HL-60 (cell line): ENCODE data around the gene USP44.
A peak's percentile ranks its signal among the peaks of the same experiment; 100 is the strongest.

Experiments
- DNase-seq, 2 experiments: peaks; one replicate each; pipeline ENCODE4 v3.0.0-alpha.2; 2010 to 2020; ENCODE audit warnings: low read depth in 1 of 2, low spot score in 1 of 2
- H3K27ac ChIP-seq: fragments of 250-450 bp; sonication (Bioruptor Pico); replicated peaks from 2 replicates; pipeline ENCODE4 v1.5.1; 2020; ENCODE audit warnings: mild to moderate bottlenecking, moderate library complexity
- H3K27me3 ChIP-seq: fragments of 250-450 bp; sonication (Bioruptor Pico); 2 replicates; pipeline ENCODE4 v1.5.1; 2021; ENCODE audit warnings: mild to moderate bottlenecking, moderate library complexity; ENCODE audit not compliant: insufficient read depth, poor library complexity, severe bottlenecking
- H3K4me3 ChIP-seq: replicated peaks from 2 replicates; pipeline ENCODE4 v1.5.1; 2011; ENCODE audit warnings: mild to moderate bottlenecking, control low read depth, low read length; ENCODE audit not compliant: insufficient read depth
- CTCF ChIP-seq: IDR thresholded peaks from one replicate; pipeline ENCODE4 v1.5.1; 2011; ENCODE audit warnings: low read length, control low read depth, inconsistent platforms; ENCODE audit not compliant: insufficient read depth
- GABPA ChIP-seq: IDR thresholded peaks from 2 replicates; pipeline ENCODE4 v1.6.1; 2012; ENCODE audit warnings: low read depth
- POLR2AphosphoS5 ChIP-seq: IDR thresholded peaks from 2 replicates; pipeline ENCODE4 v1.6.1; 2012; ENCODE audit warnings: low read depth
- REST ChIP-seq: IDR thresholded peaks from 2 replicates; pipeline ENCODE4 v1.6.1; 2012; ENCODE audit warnings: low read depth; ENCODE audit not compliant: insufficient replicate concordance
- SPI1 ChIP-seq: IDR thresholded peaks from 2 replicates; pipeline ENCODE4 v1.6.1; 2012; ENCODE audit warnings: low read depth, mild to moderate bottlenecking, borderline replicate concordance

The USP44 gene

GRCh38 chr12:95557625-95558024 is 6.3 kb upstream of the USP44 start:
- no peak for DNase-seq

DNA sequence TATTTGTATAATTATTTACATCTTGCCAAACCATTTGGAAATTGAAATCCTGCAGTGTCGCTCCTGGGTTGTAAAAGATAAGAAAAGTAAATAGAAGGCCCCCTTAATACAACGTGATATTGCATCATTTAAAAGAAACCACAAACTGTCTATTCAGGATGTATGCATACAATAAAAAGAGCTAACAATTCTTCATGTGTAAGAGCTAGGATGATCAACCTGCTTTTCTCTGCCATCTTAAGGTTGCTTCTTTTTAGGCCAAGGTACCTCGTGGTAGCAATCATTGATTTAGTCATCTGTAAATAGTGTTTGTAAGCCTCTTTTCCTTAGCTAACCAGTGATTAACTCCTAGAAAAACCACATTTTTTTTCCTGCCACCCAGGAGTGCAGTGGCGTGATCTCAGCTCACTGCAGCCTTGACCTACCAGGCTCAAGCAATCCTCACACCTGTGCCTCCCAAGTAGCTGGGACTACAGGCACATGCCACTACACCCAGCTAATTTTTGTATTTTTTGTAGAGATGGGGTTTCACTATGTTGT is 3.3 kb upstream of the USP44 start:
- H3K4me3 ChIP-seq: no peak overlapping the region
- no peak for TF ChIP-seq SPI1
- TF ChIP-seq CTCF: no peak
- no peak for TF ChIP-seq REST
- TF ChIP-seq POLR2AphosphoS5: no peak
- no peak for TF ChIP-seq GABPA
- no peak for DNase-seq
- H3K27me3 ChIP-seq: no peaks in the 10 kb centered on the region
- H3K27ac ChIP-seq: no peak overlapping the region

More at GRCh38 chr12:95557625-95558024, 6.3 kb upstream of the USP44 start:
- no peak overlapping the region for H3K27ac ChIP-seq
- TF ChIP-seq REST (no peak), GABPA (no peak), POLR2AphosphoS5 (no peak), CTCF (no peak), SPI1 (no peak)
- no peaks in the 10 kb centered on the region for H3K27me3 ChIP-seq
- H3K4me3 ChIP-seq: no peak overlapping the region

DNA sequence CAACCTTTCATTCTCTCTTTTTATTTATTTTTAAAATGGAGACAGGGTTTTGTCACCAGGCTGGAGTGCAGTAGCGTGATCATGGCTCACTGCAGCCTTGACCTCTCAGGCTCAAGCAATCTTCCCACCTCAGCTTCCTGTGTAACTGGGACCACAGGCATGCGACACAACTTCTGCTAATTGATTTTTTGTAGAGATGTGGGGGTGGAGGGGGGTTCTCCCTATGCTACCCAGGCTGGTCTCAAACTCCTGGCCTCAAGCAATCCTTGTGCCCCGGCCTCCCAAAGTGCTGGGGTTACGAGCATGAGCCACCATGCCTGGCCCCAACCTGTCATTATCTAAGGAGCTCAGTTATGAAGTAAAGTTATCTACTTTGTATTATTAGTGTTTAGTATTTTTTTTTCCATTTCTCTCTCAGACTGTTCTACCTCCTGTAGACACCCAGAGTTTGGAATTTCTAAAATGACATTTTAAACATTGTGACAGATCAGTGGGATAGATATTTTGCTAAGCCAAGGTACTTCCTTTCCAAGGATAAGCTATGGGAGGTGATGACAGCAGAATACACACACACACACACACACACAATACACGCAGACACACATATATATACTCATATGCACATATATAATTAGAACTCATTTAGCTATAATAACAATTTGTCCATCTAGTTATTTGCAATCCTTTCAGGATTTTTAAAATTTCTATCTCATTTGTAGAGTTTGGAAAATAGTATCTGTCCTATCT is 2.1 kb upstream of the USP44 start:
- DNase-seq: peak in 1 of 2 experiments; percentile 63
- TF ChIP-seq SPI1 (no peak), REST (no peak), CTCF (no peak), POLR2AphosphoS5 (0 out of 2 replicates have a peak, but pooled peaks have one; percentile 22), GABPA (no peak)
- Histone ChIP-seq H3K4me3 (no peak overlapping the region), H3K27ac (0 out of 2 replicates have a peak overlapping the region, but pooled peaks have one; percentile 20), H3K27me3 (peaks cover 6% of the 10 kb centered on the region)
